GM18868 (cell line): ENCODE data around the gene ZC3H10.
A peak's percentile ranks its signal among the peaks of the same experiment; 100 is the strongest.
"Not testable (repeated sequence)": the region's sequence is repeated elsewhere in the genome, so short reads cannot be mapped to it uniquely, and the experiment has no call there.

ENCODE experiments used
- ATAC-seq: cut with Tn5 transposase; IDR thresholded peaks from one replicate; pipeline ENCODE4 v1.9.1; 2021; ENCODE audit warnings: mild to moderate bottlenecking, moderate library complexity; ENCODE audit not compliant: unreplicated experiment

Gene ZC3H10, protein sequence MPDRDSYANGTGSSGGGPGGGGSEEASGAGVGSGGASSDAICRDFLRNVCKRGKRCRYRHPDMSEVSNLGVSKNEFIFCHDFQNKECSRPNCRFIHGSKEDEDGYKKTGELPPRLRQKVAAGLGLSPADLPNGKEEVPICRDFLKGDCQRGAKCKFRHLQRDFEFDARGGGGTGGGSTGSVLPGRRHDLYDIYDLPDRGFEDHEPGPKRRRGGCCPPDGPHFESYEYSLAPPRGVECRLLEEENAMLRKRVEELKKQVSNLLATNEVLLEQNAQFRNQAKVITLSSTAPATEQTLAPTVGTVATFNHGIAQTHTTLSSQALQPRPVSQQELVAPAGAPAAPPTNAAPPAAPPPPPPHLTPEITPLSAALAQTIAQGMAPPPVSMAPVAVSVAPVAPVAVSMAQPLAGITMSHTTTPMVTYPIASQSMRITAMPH

DNA sequence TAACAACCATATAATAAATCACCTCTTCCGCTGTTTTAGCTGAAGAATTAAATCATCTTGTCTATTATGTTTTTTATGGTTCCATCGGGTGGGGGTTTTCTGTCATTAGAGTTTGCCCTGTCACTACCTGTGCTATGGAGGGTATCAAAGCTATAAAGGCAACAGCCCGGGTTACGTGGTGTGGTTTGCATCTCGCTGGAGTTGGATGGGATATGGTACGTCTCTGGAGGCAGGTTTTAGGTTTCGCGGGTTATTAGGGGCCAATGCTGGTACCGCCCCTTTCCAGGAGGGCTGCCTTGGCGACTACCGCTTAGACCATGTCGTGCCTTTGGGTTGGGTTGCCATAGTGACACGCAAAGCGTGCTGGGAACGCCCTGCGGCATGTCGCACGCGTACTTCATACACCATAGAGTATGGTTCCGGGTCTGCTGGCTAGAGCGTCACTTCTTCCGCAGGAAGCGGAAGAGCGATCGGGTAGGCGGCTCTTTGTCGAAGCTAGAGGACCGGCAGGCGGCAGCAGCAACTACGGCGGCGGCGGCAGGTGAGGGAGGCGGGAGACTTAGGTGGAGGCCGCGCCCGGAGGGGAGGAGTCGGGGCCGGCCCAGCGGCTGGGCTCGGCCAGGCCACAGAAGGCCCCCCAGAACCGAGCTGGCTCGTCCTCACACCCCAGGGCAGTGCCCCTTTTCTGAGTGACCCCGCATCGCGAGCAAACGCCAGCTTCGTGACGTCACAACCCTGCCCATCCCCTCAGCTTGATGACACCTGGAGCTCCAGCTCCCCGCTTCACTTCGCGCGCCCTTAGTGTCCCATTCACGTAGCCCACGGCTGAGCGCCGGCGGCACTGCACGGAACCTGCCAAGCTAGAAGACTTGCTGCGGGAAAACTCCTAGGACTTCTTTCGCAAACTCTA lies at the start of gene ZC3H10:
Gene ZC3H10, plus strand, starts transcription at position 489 of the 910 bp plus-strand sequence. CDS start 2,297 bp downstream, outside the sequence.
- peak; percentile 86 for ATAC-seq

DNA sequence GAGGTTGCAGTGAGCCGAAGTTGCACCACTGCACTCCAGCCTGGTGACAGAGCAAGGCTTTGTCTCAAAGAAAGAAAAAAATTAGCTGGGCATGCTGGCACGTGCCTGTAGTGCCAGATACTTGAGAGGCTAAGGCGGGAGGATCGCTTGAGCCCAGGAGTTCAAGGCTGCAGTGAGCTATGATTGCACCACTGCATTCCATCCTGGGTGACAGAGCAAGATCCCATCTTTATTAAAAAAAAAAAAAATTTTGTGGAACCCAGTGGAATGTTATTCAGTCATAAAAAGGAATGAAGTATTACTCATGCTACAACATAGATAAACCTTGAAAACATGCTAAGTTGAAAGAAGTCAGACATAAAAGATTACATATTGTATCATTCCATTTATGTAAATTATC lies 46.4 kb upstream of the ZC3H10 start:
- ATAC-seq, result no peak

DNA sequence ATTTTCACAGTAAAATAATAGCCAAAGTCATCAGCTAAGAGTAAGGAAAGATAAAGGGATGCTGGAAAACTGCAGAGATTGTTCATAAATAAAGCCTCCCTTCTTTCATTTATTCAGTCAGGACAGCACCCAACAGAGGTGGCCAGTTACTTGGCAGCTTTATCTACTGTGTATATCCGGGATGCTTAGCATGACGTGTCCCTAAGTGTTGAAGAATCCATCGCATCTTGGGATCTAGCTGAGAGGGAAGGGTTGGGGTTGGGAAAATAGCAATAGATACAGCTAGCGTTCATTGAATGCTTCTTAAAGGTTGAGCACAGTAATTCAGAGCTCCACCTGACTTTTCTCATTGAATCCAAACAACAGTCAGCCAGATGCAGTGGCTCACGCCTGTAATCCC lies 43.7 kb upstream of the ZC3H10 start:
- no peak for ATAC-seq

DNA sequence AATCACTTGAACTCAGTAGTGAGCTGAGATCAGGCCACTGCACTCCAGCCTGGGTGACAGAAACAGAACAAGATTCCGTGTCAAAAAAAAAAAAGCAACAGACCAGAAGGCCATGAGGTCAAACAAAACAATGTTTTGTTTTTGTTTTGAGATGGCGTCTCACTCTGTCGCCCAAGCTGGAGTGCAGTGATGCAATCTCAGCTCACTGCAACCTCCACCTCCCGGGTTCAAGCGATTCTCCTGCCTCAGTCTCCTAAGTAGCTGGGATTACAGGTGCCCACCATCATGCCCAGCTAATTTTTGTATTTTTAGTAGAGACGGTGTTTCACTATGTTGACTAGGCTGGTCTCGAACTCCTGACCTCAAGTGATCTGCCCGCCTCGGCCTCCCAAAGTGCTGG lies 40.1 kb upstream of the ZC3H10 start:
- ATAC-seq, result not testable (repeated sequence)

DNA sequence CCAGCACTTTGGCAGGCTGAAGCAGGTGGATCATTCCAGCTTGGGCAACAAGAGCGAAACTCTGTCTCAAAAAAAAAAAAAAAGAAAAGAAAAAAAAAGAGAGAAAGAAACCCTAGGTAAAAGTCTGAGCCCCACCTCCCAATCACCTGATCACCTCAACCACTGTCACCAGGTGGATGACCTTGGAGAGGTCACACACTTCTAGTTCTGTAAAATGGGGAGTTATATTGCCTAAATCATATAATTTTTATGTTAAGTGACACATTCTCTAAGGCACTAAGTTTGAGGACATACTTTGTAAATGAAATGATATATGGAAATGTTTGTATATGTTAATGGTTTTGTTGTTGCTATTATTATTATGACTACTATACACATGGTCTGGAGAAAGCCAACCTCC lies 39.6 kb upstream of the ZC3H10 start:
- no peak for ATAC-seq

DNA sequence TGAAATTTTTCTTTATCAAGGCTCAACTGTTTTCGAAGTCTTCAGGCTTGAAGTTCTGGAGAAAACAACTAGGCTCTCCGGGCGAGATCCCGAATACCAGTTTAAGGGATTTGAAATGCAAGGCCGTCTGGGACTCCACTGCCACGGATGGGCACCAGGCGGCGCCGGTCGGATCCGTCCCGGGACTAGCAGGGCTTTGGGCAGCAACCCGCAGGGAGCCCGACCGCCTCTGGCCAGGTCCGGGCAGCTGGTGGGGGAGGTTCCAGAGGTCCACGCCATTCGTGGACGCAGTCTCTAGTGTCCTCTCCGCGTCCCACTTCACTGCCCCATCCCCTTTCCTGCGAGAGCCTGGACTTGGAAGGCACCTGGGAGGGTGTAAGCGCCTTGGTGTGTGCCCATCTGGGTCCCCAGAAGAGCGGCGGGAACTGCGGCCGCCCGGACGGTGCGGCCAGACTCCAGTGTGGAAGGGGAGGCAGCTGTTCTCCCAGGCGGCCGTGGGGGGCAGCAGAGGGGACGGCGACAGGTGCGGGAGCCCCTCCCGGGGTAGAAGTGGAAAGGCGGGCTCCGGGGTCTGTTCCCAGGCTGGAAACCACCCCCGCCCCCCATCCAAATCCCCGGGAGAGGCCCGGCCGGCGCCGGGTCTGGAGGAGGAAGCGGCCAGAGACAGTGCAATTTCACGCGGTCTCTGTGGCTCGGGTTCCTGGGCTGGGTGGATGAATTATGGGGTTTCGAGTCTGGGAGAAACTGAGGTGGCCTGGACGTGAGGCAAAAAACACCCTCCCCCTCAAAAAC lies 38.9 kb upstream of the ZC3H10 start:
- ATAC-seq, result peak; percentile 70

DNA sequence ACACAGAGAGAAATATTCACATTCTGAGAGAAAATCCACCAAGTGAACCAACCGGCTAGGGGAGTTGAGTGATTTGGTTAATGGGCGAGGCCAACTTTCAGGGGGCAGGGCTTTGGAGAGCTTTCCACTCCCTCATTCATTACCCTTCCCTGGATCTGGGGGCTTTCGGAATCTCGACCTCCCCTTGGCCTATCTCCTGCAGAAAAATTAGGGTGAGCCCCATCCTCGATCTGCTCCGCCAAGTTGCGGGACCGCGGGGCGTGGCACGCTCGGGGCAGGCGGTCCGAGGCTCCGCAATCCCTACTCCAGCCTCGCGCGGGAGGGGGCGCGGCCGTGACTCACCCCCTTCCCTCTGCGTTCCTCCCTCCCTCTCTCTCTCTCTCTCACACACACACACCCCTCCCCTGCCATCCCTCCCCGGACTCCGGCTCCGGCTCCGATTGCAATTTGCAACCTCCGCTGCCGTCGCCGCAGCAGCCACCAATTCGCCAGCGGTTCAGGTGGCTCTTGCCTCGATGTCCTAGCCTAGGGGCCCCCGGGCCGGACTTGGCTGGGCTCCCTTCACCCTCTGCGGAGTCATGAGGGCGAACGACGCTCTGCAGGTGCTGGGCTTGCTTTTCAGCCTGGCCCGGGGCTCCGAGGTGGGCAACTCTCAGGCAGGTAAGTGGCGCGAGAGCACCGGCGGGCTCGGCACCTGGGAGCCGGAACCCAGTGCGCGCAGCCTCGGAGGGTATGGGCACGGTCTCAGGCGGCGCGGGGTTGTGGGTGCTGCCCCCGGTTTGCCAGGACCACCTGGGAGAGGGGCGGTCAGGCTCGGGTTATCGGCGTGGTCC lies 38.1 kb upstream of the ZC3H10 start, which contains the start of gene ERBB3:
Gene ERBB3, plus strand, starts transcription at position 443 of the 833 bp plus-strand sequence. Its CDS starts 136 bp downstream, at position 579.
- no peak for ATAC-seq

DNA sequence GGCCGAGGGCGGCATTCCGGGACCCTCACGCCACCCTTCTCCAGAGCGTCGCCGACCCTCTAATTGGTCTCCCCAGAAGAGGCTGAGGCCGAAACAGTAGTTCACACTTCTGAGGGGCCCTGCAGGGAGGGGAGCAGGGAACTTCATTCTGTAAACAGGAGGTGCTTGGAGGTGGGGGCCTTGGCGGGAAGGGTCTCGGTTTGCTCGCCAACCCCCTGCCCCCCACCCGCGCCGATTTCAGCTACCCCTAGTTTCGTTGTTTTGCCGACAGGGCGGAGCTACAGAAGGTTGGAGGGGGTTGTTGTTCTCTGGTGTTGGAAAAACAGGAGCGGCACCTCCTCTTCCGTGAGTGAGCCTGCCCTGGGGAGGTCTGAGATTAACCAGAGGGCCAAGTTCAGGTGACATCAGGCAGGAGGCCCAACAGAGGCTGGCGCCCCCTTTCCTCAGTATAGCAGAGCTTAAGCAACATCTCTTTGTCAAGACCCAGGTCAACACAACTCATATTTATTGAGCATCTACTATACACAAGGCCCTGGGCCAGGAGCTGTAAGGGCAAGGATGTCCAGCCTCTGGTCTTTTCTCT lies 37.4 kb upstream of the ZC3H10 start:
- ATAC-seq, result no peak

DNA sequence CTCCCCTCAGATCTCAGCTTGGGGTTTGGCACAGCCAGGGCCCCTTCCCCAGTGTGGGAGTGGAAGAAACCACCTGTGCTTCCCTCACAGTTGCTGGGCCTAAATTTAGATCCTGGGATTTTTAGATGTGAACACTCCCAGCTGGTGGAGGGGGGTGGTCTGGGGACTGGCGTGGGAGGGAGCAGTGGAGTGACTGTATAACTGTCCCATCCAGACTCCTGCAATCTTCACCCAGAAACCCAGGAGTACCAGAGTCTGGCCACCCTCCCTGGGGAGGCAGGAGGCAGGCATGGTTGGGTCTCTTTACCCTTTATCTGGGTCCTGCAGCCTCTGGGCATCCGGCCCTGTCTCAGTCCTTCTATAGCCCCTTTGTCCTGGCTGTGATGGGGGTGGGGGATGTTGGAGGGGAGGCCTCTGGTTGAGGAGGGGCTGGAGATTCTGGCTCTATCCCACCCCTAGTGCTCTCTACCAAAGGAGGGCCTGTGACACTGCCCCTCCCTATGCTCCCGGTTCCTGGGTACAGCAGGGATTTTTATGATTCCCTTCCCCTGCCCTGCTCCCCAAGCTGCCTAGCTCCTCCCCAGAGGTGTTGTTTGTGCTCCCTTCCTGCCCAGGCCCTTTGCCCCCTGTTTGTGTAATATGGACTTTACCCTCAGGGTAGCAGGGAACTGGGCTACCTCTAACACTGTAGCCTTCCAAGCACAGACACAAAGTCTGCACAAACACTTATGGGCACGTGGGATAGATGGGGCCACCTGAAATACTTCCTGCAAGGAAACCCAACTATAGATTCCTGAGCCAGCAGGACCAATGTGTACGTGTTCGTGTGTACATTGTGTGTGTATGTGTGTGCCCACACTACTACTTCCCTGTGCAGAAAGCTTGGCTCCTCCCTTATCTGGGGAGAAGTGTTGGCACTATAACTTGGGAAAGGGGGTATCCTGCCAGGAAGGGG lies 36.4 kb upstream of the ZC3H10 start:
- no peak for ATAC-seq

DNA sequence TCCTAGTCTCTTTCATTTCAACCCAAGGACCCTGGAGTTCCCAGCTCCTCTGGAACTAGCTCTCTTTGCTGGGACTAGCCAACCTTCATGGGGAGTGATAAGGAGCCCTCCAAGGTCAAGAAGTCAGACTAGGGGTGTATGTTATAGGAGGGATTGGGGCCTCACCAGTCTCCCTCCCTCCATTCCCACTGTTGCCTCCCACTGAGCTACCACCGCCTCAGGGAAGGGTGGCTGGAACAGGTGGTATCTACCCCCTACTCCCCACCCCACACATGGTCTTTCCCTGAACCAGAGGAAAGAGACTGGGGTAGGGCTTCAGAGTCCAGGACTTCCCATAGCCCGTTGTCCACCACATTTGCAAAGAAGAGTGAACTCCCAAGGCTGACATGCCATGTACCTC lies 35.7 kb upstream of the ZC3H10 start:
- no peak for ATAC-seq

DNA sequence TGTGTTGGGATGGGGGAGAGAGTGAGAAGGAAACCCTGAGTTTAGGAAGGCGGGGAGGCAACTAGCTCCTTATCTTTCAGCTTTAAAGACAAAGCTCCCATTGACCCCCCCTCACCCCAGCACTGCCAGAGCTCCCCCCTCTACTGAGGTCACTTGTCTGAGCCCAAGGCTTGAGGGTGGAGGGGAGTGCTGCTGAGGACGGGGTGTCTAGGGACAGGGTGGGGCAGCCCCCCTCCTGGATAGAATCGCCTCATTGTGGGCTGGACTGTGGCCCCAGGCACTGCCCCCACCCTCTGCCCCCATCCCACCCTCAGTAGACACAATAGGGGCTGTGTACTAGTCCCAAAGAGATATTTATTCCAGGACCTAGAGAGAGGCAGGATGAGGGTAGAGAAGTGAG lies 35.1 kb upstream of the ZC3H10 start:
- no peak for ATAC-seq

DNA sequence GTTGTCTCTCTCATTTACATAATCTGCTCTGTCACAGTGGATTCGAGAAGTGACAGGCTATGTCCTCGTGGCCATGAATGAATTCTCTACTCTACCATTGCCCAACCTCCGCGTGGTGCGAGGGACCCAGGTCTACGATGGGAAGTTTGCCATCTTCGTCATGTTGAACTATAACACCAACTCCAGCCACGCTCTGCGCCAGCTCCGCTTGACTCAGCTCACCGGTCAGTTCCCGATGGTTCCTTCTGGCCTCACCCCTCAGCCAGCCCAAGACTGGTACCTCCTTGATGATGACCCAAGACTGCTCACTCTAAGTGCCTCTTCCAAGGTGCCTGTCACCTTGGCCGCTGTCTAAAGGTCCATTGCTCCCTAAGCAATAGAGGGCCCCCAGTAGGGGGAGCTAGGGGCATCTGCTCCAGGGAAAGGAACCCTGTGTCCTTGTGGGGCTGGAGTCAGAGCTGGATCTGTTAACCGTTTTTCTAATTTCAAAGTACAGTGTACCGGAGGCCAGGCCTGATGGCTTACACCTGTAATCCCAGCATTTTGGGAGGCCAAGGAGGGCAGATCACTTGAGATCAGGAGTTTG lies 33.0 kb upstream of the ZC3H10 start:
- no peak for ATAC-seq

DNA sequence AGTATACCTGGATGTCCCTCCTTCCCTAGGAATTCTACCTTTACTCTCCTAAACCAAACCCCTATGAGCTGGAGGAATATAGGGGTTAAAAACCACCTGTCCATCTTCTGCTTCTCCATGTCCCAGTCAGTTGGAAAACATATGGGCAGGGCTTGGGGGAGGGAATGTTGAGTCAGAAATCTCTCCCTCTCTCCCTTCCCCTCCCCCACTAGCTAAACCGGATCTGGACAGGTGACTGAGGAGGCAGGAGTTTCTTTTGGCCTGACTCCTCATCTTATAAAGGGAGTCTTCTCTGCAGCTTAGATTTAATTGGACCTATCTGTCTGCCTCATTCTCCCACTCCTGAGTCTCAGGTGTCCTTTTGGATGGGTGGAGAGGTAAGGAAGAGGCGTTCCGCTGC lies 32.0 kb upstream of the ZC3H10 start:
- ATAC-seq, result no peak

DNA sequence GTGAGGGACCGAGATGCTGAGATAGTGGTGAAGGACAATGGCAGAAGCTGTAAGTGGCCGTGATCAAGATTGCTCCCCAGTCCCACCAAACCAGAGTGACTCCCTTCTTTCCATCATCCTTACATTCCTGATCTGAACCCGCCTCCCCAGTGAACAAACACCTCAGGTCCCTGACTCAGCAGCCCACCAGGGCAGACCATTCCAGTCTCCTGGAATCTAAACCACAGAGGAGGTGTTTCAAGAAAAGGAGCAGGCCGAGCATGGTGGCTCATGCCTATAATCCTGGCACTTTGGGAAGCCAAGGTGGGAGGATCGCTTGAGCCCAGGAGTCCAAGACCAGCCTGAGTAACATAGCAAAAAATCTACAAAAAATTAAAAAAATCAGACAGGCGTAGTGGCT lies 31.5 kb upstream of the ZC3H10 start:
- ATAC-seq, result no peak

DNA sequence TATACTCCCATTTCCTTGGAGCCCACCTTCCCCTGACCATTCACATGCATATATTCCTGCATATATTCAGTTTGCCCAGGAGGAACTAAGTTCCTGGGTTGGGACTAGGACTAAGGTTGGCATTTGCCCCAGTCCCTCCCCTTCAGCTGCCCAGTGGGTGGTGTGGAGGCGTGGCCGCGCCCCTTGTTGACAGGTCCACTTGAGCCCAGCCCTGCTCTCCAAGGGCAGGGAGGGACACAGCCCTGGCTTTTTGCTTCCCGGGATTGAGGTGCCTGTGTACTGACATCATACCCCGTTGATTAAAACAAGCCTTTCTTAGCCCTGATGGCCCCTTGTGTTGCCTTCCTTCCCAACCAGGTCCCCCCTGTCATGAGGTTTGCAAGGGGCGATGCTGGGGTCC lies 30.8 kb upstream of the ZC3H10 start:
- no peak for ATAC-seq

DNA sequence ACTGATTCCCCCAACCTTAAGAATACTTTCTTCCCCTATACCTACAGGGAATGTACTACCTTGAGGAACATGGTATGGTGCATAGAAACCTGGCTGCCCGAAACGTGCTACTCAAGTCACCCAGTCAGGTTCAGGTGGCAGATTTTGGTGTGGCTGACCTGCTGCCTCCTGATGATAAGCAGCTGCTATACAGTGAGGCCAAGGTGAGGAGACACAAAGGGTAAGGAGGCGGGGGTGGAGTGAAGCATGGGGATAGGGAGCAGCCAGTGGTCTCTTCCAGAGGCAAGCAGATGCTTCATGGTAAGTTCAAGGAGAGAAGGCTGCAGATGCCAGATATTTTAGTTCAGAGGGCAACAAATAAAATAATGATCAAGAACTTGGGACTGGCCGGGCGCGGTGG lies 20.3 kb upstream of the ZC3H10 start:
- no peak for ATAC-seq

DNA sequence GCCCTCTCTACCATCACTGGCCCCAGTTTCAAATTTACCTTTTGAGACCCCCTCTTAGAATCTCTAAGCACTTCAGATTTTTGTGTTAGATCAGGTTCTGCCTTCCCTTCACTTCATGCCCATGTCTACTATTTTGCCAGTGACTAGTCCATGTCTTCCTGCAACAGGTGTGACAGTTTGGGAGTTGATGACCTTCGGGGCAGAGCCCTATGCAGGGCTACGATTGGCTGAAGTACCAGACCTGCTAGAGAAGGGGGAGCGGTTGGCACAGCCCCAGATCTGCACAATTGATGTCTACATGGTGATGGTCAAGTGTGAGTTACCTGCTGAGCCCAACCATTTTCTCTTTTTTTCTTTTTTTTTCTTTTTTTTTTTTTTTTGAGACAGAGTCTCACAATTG lies 19.5 kb upstream of the ZC3H10 start:
- ATAC-seq, result no peak

DNA sequence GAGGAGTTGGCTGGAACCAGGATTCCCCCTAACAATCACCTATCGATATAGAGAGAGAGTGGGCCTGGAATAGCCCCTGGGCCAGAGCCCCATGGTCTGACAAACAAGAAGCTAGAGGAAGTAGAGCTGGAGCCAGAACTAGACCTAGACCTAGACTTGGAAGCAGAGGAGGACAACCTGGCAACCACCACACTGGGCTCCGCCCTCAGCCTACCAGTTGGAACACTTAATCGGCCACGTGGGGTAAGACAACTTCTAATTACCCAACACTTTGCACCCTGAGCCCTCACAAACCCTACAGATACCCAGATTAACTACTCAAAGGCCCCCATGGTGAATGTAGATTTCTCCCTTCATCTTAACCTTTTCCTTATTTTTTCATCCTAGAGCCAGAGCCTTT lies 18.3 kb upstream of the ZC3H10 start:
- ATAC-seq, result no peak
